PC-9 (cell line): ENCODE data around the gene HEATR9. TPM values are rescaled to one million over a fixed set of nuclear protein-coding genes. Genes with fewer than 3 reads are reported as not detected.

ENCODE experiments used
- BruUV-seq: library from RNA; stranded (reverse); fragments of 400-500 nt; replicated peaks from 2 replicates; lab custom pipeline; 2021; lab: Mats Ljungman, UMichigan
- CTCF ChIA-PET: fragments of 300-600 bp; sonication (Branson Sonifier 250); formaldehyde crosslinking; loops from one replicate; lab custom pipeline; 2022; ENCODE audit warnings: antibody characterized with exemption; lab: Charles Lee
- POLR2A ChIA-PET: fragments of 300-600 bp; sonication (Branson Sonifier 250); formaldehyde crosslinking; loops from one replicate; lab custom pipeline; 2022; ENCODE audit warnings: antibody characterized with exemption; ENCODE audit not compliant: unreplicated experiment; lab: Charles Lee
- DNase-seq, 2 experiments: peaks; one replicate each; pipeline versions ENCODE4 v3.0.0 to v3.0.0-alpha.2; 2015 to 2022; ENCODE audit warnings: mixed read lengths in 1 of 2
- H2AFZ ChIP-seq: fragments of 200-600 bp; sonication (generic); 2 replicates; pipeline ENCODE4 v1.8.1; 2017; ENCODE audit warnings: antibody characterized with exemption
- H3F3A ChIP-seq: fragments of 200-600 bp; sonication (generic); 2 replicates; pipeline ENCODE4 v1.8.1; 2017; ENCODE audit warnings: antibody characterized with exemption, mild to moderate bottlenecking, low read depth; ENCODE audit not compliant: insufficient read depth
- H3K27ac ChIP-seq: fragments of 200-600 bp; sonication (generic); 2 replicates; pipeline ENCODE4 v1.6.1; 2016; ENCODE audit warnings: mixed run types
- H3K27me3 ChIP-seq: fragments of 200-600 bp; sonication (generic); 2 replicates; pipeline ENCODE4 v1.6.1; 2016; ENCODE audit warnings: low read depth, mixed run types; ENCODE audit not compliant: insufficient read depth
- H3K36me3 ChIP-seq: fragments of 200-600 bp; sonication (generic); 2 replicates; pipeline ENCODE4 v1.6.1; 2016; ENCODE audit warnings: low read depth, mixed run types
- H3K4me1 ChIP-seq: fragments of 200-600 bp; sonication (generic); replicated peaks from 2 replicates; pipeline ENCODE4 v1.6.1; 2016; ENCODE audit warnings: mixed run types; ENCODE audit not compliant: insufficient read depth
- H3K4me2 ChIP-seq: fragments of 200-600 bp; sonication (generic); 2 replicates; pipeline ENCODE4 v1.6.1; 2017; ENCODE audit warnings: mixed run types
- H3K4me3 ChIP-seq: fragments of 200-600 bp; sonication (generic); 2 replicates; pipeline ENCODE4 v1.6.1; 2016; ENCODE audit warnings: mixed run types
- H3K79me2 ChIP-seq: fragments of 200-600 bp; sonication (generic); 2 replicates; pipeline ENCODE4 v1.6.1; 2017; ENCODE audit warnings: low read depth, mixed run types
- H3K9me2 ChIP-seq: fragments of 200-600 bp; sonication (generic); 2 replicates; pipeline ENCODE4 v1.8.1; 2017; ENCODE audit warnings: mild to moderate bottlenecking; ENCODE audit not compliant: insufficient read depth
- H3K9me3 ChIP-seq: fragments of 200-600 bp; sonication (generic); 2 replicates; pipeline ENCODE4 v1.8.1; 2016; ENCODE audit warnings: low read depth; ENCODE audit not compliant: insufficient read depth
- H4K20me1 ChIP-seq: fragments of 200-600 bp; sonication (generic); 2 replicates; pipeline ENCODE4 v1.8.1; 2017; ENCODE audit not compliant: insufficient read depth
- CTCF ChIP-seq: fragments of 200-600 bp; sonication (generic); conservative IDR thresholded peaks from 2 replicates; pipeline ENCODE4 v1.6.1; 2017; ENCODE audit warnings: mixed run types, antibody characterized with exemption, mild to moderate bottlenecking, moderate library complexity
- EZH2 ChIP-seq: fragments of 200-600 bp; sonication (generic); IDR thresholded peaks from 2 replicates; pipeline ENCODE4 v1.8.0; 2017; ENCODE audit warnings: antibody characterized with exemption, low read depth
- intact Hi-C: fragments of 100-400 bp; cut with micrococcal nuclease; formaldehyde crosslinking; loops from one replicate; pipeline ENCODE4 v1.10.0; 2022; ENCODE audit not compliant: unreplicated experiment
- total RNA-seq: library from RNA; stranded (reverse); gene quantifications from 2 replicates; pipeline ENCODE4 v1.2.3, GENCODE V29; 2021

Gene HEATR9
- total RNA-seq, 1 experiment from 2014 or later: not detected

- Histone ChIP-seq H3K4me2 (no peak overlapping the region), H3K9me2 (no peaks in the 10 kb centered on the region), H3K27ac (no peak overlapping the region), H3K4me3 (no peak overlapping the region), H3K27me3 (peaks cover 19% of the 10 kb centered on the region), H2AFZ (no peak overlapping the region), H3K36me3 (no peaks in the 10 kb centered on the region), H3F3A (no peaks in the 10 kb centered on the region), H3K79me2 (no peaks in the 10 kb centered on the region), H3K9me3 (no peaks in the 10 kb centered on the region), H4K20me1 (no peaks in the 10 kb centered on the region), H3K4me1 (no peaks in the 10 kb centered on the region)
- BruUV-seq: no TSS peak
- TF ChIP-seq EZH2 (no peak), CTCF (no peak)
- no peak for DNase-seq
- ChIA-PET CTCF (no interaction called here), POLR2A (no interaction called here)
- intact Hi-C loops: no loop called here
Observed at GRCh38 chr17:35906926-35907637, 38.4 kb upstream of the HEATR9 start.

GRCh38 chr17:35906191-35906925 is 37.7 kb upstream of the HEATR9 start:
- no peak overlapping the region for H2AFZ ChIP-seq
- ChIA-PET CTCF (no interaction called here), POLR2A (no interaction called here)
- no peaks in the 10 kb centered on the region for H3K4me1 ChIP-seq
- H3K9me2 ChIP-seq: no peaks in the 10 kb centered on the region
- H3F3A ChIP-seq: no peaks in the 10 kb centered on the region
- H3K4me3 ChIP-seq: no peak overlapping the region
- BruUV-seq: no TSS peak
- H3K4me2 ChIP-seq: no peak overlapping the region
- H3K79me2 ChIP-seq: no peaks in the 10 kb centered on the region
- H3K27ac ChIP-seq: no peak overlapping the region
- no peaks in the 10 kb centered on the region for H4K20me1 ChIP-seq
- TF ChIP-seq EZH2 (no peak), CTCF (no peak)
- no peaks in the 10 kb centered on the region for H3K9me3 ChIP-seq
- no peak for DNase-seq
- peaks cover 19% of the 10 kb centered on the region for H3K27me3 ChIP-seq
- intact Hi-C loops: no loop called here
- no peaks in the 10 kb centered on the region for H3K36me3 ChIP-seq

GRCh38 chr17:35903451-35903850 is 34.8 kb upstream of the HEATR9 start:
- POLR2A ChIA-PET: no interaction called here
- Histone ChIP-seq H3K36me3 (no peaks in the 10 kb centered on the region), H3K4me3 (no peak overlapping the region), H3K27me3 (peaks cover 13% of the 10 kb centered on the region), H3K4me2 (no peak overlapping the region), H3K27ac (no peak overlapping the region), H4K20me1 (no peaks in the 10 kb centered on the region), H3K9me3 (no peaks in the 10 kb centered on the region), H2AFZ (no peak overlapping the region), H3K79me2 (no peaks in the 10 kb centered on the region), H3K4me1 (no peaks in the 10 kb centered on the region), H3F3A (no peaks in the 10 kb centered on the region), H3K9me2 (no peaks in the 10 kb centered on the region)
- BruUV-seq: no TSS peak
- intact Hi-C loops: no loop called here
- TF ChIP-seq EZH2 (no peak), CTCF (no peak)
- DNase-seq: no peak
- CTCF ChIA-PET: no interaction called here
